ENCODE results near the gene CACNG7. TPM values are rescaled to one million over a fixed set of nuclear protein-coding genes. Genes with fewer than 3 reads are reported as not detected.

The CACNG7 gene
- total RNA-seq, 1 experiment from 2014 or later = not detected

GRCh38 chr19:53992211-53992610 lies 83.1 kb downstream of the CACNG7 start:
- no peak overlapping the region for H3K9ac ChIP-seq (ENCODE audit: low read length)

GRCh38 chr19:53992815-53993214 lies 83.7 kb downstream of the CACNG7 start:
- H3K27ac ChIP-seq (ENCODE audit: low read length) = no peak overlapping the region
- no peaks in the 10 kb centered on the region for H3K4me1 ChIP-seq (ENCODE audit: low read length)
- no peak overlapping the region for H2AFZ ChIP-seq (ENCODE audit: low read length)
- no peak overlapping the region for H3K4me3 ChIP-seq (ENCODE audit: low read length)
- H3K4me2 ChIP-seq (ENCODE audit: low read depth, low read length, poor library complexity, severe bottlenecking) = no peak overlapping the region
- no peaks in the 10 kb centered on the region for H3K36me3 ChIP-seq (ENCODE audit: insufficient read depth, low read length)
- H3K79me2 ChIP-seq (ENCODE audit: low read length) = no peaks in the 10 kb centered on the region
- H3K9me3 ChIP-seq (ENCODE audit: low read length) = no peaks in the 10 kb centered on the region
- no peak overlapping the region for H3K9ac ChIP-seq (ENCODE audit: low read length)
- no peaks in the 10 kb centered on the region for H3K9me2 ChIP-seq (replicated peaks; ENCODE audit: insufficient read depth, low read length)
- no peaks in the 10 kb centered on the region for H4K20me1 ChIP-seq (ENCODE audit: insufficient read depth, low read depth, low read length)
- no peaks in the 10 kb centered on the region for H3K27me3 ChIP-seq (ENCODE audit: low read length)
- no peak for DNase-seq

More at GRCh38 chr19:53992211-53992610, 83.1 kb downstream of the CACNG7 start:
- Histone ChIP-seq H3K79me2 (ENCODE audit: low read length) (no peaks in the 10 kb centered on the region), H3K9me2 (replicated peaks; ENCODE audit: insufficient read depth, low read length) (no peaks in the 10 kb centered on the region), H3K27ac (ENCODE audit: low read length) (no peak overlapping the region), H3K4me3 (ENCODE audit: low read length) (no peak overlapping the region), H3K27me3 (ENCODE audit: low read length) (no peaks in the 10 kb centered on the region), H2AFZ (ENCODE audit: low read length) (no peak overlapping the region), H3K36me3 (ENCODE audit: insufficient read depth, low read length) (no peaks in the 10 kb centered on the region), H3K4me1 (ENCODE audit: low read length) (no peaks in the 10 kb centered on the region), H3K4me2 (ENCODE audit: low read depth, low read length, poor library complexity, severe bottlenecking) (no peak overlapping the region), H3K9me3 (ENCODE audit: low read length) (no peaks in the 10 kb centered on the region), H4K20me1 (ENCODE audit: insufficient read depth, low read depth, low read length) (no peaks in the 10 kb centered on the region)
- DNase-seq = no peak

- DNase-seq = no peak
- Histone ChIP-seq H3K79me2 (ENCODE audit: low read length) (no peaks in the 10 kb centered on the region), H3K9me3 (ENCODE audit: low read length) (no peaks in the 10 kb centered on the region), H3K27me3 (ENCODE audit: low read length) (no peaks in the 10 kb centered on the region), H3K4me1 (ENCODE audit: low read length) (no peaks in the 10 kb centered on the region), H3K36me3 (ENCODE audit: insufficient read depth, low read length) (no peaks in the 10 kb centered on the region), H3K9ac (ENCODE audit: low read length) (no peak overlapping the region), H4K20me1 (ENCODE audit: insufficient read depth, low read depth, low read length) (no peaks in the 10 kb centered on the region), H3K4me2 (ENCODE audit: low read depth, low read length, poor library complexity, severe bottlenecking) (no peak overlapping the region), H2AFZ (ENCODE audit: low read length) (no peak overlapping the region), H3K4me3 (ENCODE audit: low read length) (no peak overlapping the region), H3K9me2 (replicated peaks; ENCODE audit: insufficient read depth, low read length) (no peaks in the 10 kb centered on the region), H3K27ac (ENCODE audit: low read length) (no peak overlapping the region)
These were observed 84.4 kb downstream of the CACNG7 start for GRCh38 chr19:53993448-53993847.

Other genes starting within 250 kb of the CACNG7 start
- gene NLRP12, start 85.0 kb upstream of the CACNG7 start, total RNA-seq (2014; rRNA removed; shearing (Covaris generic); ENCODE audit: low replicate concordance) = not detected in 2 replicates
- gene MYADM, start 41.4 kb upstream of the CACNG7 start, total RNA-seq (2014; rRNA removed; shearing (Covaris generic); ENCODE audit: low replicate concordance) = not detected in 2 replicates
- gene PRKCG, start 27.1 kb upstream of the CACNG7 start, total RNA-seq (2014; rRNA removed; shearing (Covaris generic); ENCODE audit: low replicate concordance) = not detected in 2 replicates
- not detected in 2 replicates for gene CACNG8, start 53.7 kb downstream of the CACNG7 start, total RNA-seq (2014; rRNA removed; shearing (Covaris generic); ENCODE audit: low replicate concordance)
- not detected in 2 replicates for gene CACNG6, start 82.4 kb downstream of the CACNG7 start, total RNA-seq (2014; rRNA removed; shearing (Covaris generic); ENCODE audit: low replicate concordance)
- gene VSTM1, start 154.6 kb downstream of the CACNG7 start, total RNA-seq (2014; rRNA removed; shearing (Covaris generic); ENCODE audit: low replicate concordance) = not detected in 2 replicates
- not detected in 2 replicates for gene TARM1, start 172.1 kb downstream of the CACNG7 start, total RNA-seq (2014; rRNA removed; shearing (Covaris generic); ENCODE audit: low replicate concordance)
- 0.22 TPM in 1 of 2 replicates, not detected in the other for gene OSCAR, start 191.5 kb downstream of the CACNG7 start, total RNA-seq (2014; rRNA removed; shearing (Covaris generic); ENCODE audit: low replicate concordance)
- gene NDUFA3, start 193.6 kb downstream of the CACNG7 start, total RNA-seq (2014; rRNA removed; shearing (Covaris generic); ENCODE audit: low replicate concordance) = 79.5 and 105 TPM in 2 replicates
- gene TFPT, start 206.4 kb downstream of the CACNG7 start, total RNA-seq (2014; rRNA removed; shearing (Covaris generic); ENCODE audit: low replicate concordance) = 21.5 and 39.9 TPM in 2 replicates
- gene PRPF31, start 206.5 kb downstream of the CACNG7 start, total RNA-seq (2014; rRNA removed; shearing (Covaris generic); ENCODE audit: low replicate concordance) = 25.2 and 61.3 TPM in 2 replicates
- gene CNOT3, start 228.5 kb downstream of the CACNG7 start, total RNA-seq (2014; rRNA removed; shearing (Covaris generic); ENCODE audit: low replicate concordance) = 31.2 and 45.0 TPM in 2 replicates

Data from Karpas-422 (cell line).